HG03196 (cell line): ENCODE data around the gene ZNF140.
A peak's percentile ranks its signal among the peaks of the same experiment; 100 is the strongest.

Experiments used
- ATAC-seq: cut with Tn5 transposase; IDR thresholded peaks from one replicate; pipeline ENCODE4 v1.9.1; 2021; ENCODE audit not compliant: unreplicated experiment

The ZNF140 gene

GRCh38 chr12:133130038-133130807, 49.5 kb downstream of the ZNF140 start, which contains the start of the genes ZNF10 and ZNF891:
ZNF10 (plus strand) TSS chr12:133130627; CDS start chr12:133144493, 13,866 bp downstream.
ZNF891 (minus strand) TSS chr12:133130274; CDS start chr12:133121918, 8,356 bp downstream.
- ATAC-seq: peak; percentile 95

- ATAC-seq: peak; percentile 1
These were observed 50.0 kb downstream of the ZNF140 start for GRCh38 chr12:133130808-133131128.

GRCh38 chr12:133135747-133136146, 55.0 kb downstream of the ZNF140 start:
- no peak for ATAC-seq

- ATAC-seq: no peak
These were observed 65.3 kb downstream of the ZNF140 start for GRCh38 chr12:133145981-133146380.

GRCh38 chr12:133156125-133156690, 75.5 kb downstream of the ZNF140 start:
- ATAC-seq: no peak
